Measurements from ENCODE around the gene GNA14.

GRCh38 chr9:77632652-77633051 lies 15.5 kb downstream of the GNA14 start:
- no peak for TF ChIP-seq CTCF (IDR thresholded peaks at IDR 0.05)
- no peak for TF ChIP-seq POLR2A (IDR thresholded peaks at IDR 0.05)

Measured in Peyer's patch (tissue), 4 donors.